Measurements from ENCODE around the gene ZNF280D.

The ZNF280D gene

DNA sequence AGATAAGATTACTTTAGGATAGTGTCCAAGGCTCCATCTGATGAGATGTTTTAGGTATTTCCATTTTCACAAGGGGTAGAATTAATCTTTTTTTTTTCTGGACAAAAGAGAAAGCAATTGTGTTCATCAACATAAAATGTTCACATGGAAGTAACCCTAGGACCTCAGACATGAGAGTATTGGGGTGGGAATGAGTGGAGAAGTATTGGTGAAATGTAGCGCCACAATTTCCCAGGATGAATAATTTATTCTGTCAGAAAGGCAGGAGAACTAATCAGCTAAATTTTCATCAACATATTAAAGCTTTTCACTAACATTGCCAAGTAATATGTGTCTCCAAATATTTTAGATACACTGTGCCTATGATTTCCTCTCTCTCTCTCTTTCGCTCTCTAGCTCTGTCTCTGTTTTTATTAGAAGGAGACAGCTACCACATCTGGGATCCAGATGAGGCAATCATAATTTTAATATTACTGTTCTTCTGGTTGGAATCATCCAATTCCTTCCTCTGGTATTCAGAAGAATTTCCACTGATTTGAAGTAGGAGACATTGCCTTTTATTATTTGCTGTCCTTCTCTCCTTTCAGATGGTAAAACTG, 21.6 kb upstream of the ZNF280D start:
- TF ChIP-seq EZH2 (IDR thresholded peaks at IDR 0.05; ENCODE audit: borderline replicate concordance, low read length): no peak
- TF ChIP-seq, protein P1, sequence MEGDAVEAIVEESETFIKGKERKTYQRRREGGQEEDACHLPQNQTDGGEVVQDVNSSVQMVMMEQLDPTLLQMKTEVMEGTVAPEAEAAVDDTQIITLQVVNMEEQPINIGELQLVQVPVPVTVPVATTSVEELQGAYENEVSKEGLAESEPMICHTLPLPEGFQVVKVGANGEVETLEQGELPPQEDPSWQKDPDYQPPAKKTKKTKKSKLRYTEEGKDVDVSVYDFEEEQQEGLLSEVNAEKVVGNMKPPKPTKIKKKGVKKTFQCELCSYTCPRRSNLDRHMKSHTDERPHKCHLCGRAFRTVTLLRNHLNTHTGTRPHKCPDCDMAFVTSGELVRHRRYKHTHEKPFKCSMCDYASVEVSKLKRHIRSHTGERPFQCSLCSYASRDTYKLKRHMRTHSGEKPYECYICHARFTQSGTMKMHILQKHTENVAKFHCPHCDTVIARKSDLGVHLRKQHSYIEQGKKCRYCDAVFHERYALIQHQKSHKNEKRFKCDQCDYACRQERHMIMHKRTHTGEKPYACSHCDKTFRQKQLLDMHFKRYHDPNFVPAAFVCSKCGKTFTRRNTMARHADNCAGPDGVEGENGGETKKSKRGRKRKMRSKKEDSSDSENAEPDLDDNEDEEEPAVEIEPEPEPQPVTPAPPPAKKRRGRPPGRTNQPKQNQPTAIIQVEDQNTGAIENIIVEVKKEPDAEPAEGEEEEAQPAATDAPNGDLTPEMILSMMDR (IDR thresholded peaks at IDR 0.05; ENCODE audit: low read length): no peak
- Histone ChIP-seq H3K4me3 (ENCODE audit: low read depth, low read length, poor library complexity, severe bottlenecking) (no peak overlapping the region), H3K4me1 (ENCODE audit: insufficient read depth, low read length, severe bottlenecking) (peaks cover 25% of the 10 kb centered on the region), H3K9me2 (ENCODE audit: low read depth, low read length) (no peaks in the 10 kb centered on the region), H3K79me2 (ENCODE audit: insufficient read depth, low read length) (no peaks in the 10 kb centered on the region), H3K27me3 (ENCODE audit: insufficient read depth, low read length) (no peaks in the 10 kb centered on the region), H3K9me3 (ENCODE audit: low read length) (no peaks in the 10 kb centered on the region), H4K20me1 (ENCODE audit: insufficient read depth, low read length) (no peaks in the 10 kb centered on the region), H3K4me2 (ENCODE audit: low read length) (no peak overlapping the region), H3K36me3 (ENCODE audit: insufficient read depth, low read length) (no peaks in the 10 kb centered on the region), H2AFZ (ENCODE audit: low read length) (no peak overlapping the region), H3K27ac (ENCODE audit: low read depth, low read length, poor library complexity, severe bottlenecking) (no peak overlapping the region), H3K9ac (ENCODE audit: low read length) (no peak overlapping the region), H3F3A (ENCODE audit: insufficient read depth, low read length) (no peaks in the 10 kb centered on the region; the same call in 1 of the 2 replicates)

DNA sequence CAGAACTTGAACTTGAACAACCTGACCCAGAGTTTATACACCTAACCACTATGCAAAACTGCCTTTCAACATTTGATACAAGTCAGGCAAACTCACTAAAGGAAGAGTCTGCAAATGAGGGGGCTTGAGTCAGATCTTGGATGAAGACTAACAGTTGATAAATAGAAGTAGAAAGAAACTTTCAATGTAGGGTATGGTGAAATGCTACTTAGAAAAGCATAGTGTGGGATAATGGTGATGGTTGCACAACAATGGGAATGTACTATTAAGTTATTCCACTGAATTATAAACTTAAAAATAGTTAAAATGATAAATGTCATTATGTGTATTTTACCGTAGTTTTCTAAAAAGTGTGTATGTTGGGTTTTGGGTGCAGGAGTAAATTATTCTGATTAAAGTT, 19.7 kb upstream of the ZNF280D start:
- Histone ChIP-seq H3K79me2 (ENCODE audit: insufficient read depth, low read length) (no peaks in the 10 kb centered on the region), H3K4me3 (ENCODE audit: low read depth, low read length, poor library complexity, severe bottlenecking) (no peak overlapping the region), H3K9ac (ENCODE audit: low read length) (no peak overlapping the region), H3F3A (ENCODE audit: insufficient read depth, low read length) (no peaks in the 10 kb centered on the region; the same call in 1 of the 2 replicates), H3K36me3 (ENCODE audit: insufficient read depth, low read length) (no peaks in the 10 kb centered on the region), H3K27ac (ENCODE audit: low read depth, low read length, poor library complexity, severe bottlenecking) (no peak overlapping the region), H3K9me2 (ENCODE audit: low read depth, low read length) (no peaks in the 10 kb centered on the region), H3K27me3 (ENCODE audit: insufficient read depth, low read length) (no peaks in the 10 kb centered on the region), H4K20me1 (ENCODE audit: insufficient read depth, low read length) (no peaks in the 10 kb centered on the region), H3K9me3 (ENCODE audit: low read length) (no peaks in the 10 kb centered on the region), H3K4me1 (ENCODE audit: insufficient read depth, low read length, severe bottlenecking) (peaks cover 7% of the 10 kb centered on the region), H2AFZ (ENCODE audit: low read length) (no peak overlapping the region), H3K4me2 (ENCODE audit: low read length) (no peak overlapping the region)
- no peak for TF ChIP-seq EZH2 (IDR thresholded peaks at IDR 0.05; ENCODE audit: borderline replicate concordance, low read length)
- TF ChIP-seq, protein P1 (IDR thresholded peaks at IDR 0.05; ENCODE audit: low read length): no peak

DNA sequence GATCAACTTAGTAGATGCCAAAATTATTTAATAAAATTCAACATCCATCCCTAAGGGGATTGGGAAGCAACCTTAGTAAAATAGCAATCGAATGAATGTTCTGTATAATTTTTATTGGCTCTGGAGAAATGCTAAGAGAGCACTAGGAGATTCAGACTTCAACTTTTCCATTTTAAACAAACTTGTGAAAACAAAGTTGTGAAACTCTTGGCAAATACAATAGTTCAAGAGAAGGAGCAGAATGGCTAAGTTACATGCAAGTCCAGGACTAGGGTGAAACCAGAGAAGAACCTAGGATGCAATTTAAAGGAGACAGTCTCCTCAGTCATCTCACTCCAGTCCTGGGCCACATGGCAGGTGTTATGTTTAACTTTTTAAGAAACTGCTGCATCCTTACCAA, 16.7 kb upstream of the ZNF280D start:
- H3K4me2 ChIP-seq (ENCODE audit: low read length): no peak overlapping the region
- no peaks in the 10 kb centered on the region; the same call in 1 of the 2 replicates for H3F3A ChIP-seq (ENCODE audit: insufficient read depth, low read length)
- no peaks in the 10 kb centered on the region for H3K9me3 ChIP-seq (ENCODE audit: low read length)
- no peaks in the 10 kb centered on the region for H3K36me3 ChIP-seq (ENCODE audit: insufficient read depth, low read length)
- H2AFZ ChIP-seq (ENCODE audit: low read length): no peak overlapping the region
- TF ChIP-seq, protein P1 (IDR thresholded peaks at IDR 0.05; ENCODE audit: low read length): no peak
- no peak for TF ChIP-seq EZH2 (IDR thresholded peaks at IDR 0.05; ENCODE audit: borderline replicate concordance, low read length)
- H3K27ac ChIP-seq (ENCODE audit: low read depth, low read length, poor library complexity, severe bottlenecking): no peak overlapping the region
- H3K79me2 ChIP-seq (ENCODE audit: insufficient read depth, low read length): no peaks in the 10 kb centered on the region
- no peaks in the 10 kb centered on the region for H3K4me1 ChIP-seq (ENCODE audit: insufficient read depth, low read length, severe bottlenecking)
- H3K9me2 ChIP-seq (ENCODE audit: low read depth, low read length): no peaks in the 10 kb centered on the region
- H3K27me3 ChIP-seq (ENCODE audit: insufficient read depth, low read length): no peaks in the 10 kb centered on the region
- no peaks in the 10 kb centered on the region for H4K20me1 ChIP-seq (ENCODE audit: insufficient read depth, low read length)
- H3K9ac ChIP-seq (ENCODE audit: low read length): no peak overlapping the region
- no peak overlapping the region for H3K4me3 ChIP-seq (ENCODE audit: low read depth, low read length, poor library complexity, severe bottlenecking)

Data from OCI-LY1 (cell line).